OCI-LY1 (cell line): ENCODE results near the gene PIANP.

Experiments used
- EZH2 ChIP-seq: fragments of 200-600 bp; sonication (generic), shearing (Covaris generic); IDR thresholded peaks from 2 replicates; pipeline ENCODE4 v1.8.0; 2017; ENCODE audit warnings: borderline replicate concordance, mixed run types, mild to moderate bottlenecking, antibody characterized with exemption, low read length, moderate library complexity, mixed read lengths
- TF ChIP-seq, protein P1 (sequence below): fragments of 200-600 bp; sonication (generic), shearing (Covaris generic); IDR thresholded peaks from 2 replicates; pipeline ENCODE4 v1.5.1; 2017; ENCODE audit warnings: mild to moderate bottlenecking, antibody characterized with exemption, low read length, moderate library complexity, mixed read lengths

DNA sequence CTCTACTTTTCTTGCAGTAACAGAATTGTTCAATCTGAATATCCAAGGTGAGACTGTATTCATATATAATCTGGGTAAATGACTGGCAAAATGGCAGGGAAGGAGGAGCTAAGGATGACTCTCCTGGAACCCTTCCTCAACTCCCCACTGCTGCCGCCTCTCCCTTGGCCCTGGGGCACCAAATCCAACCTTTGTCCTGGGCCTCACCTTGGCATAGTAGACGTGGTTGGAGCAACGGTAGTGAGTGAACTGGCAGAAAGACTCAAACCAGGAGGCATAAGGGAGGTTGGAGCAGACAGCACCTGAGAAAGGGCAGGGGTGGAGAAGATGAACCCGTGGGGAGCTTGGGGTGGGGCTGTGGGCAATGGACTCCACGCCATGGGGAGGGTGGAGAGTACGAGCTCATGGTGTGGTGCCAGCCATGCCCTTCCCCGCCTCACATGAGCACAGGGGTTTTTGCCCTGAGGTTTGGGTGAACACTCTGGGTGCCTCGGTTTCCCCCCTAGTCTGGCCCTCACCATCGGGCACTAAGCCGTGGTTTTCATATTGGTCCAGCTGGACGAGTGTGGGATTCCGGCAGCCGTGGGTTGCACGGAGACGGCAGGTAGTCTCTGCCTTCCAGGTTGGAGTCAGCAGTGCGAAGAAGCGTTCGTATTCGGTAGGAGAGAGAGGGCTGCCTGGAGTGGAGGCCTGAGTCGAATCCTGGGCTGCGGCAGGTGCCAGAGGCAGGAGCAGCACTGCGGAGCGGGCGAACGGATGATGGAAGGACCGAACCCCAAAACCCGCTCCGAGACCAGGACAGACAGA, 54.1 kb downstream of the PIANP start:
- TF ChIP-seq, protein P1, sequence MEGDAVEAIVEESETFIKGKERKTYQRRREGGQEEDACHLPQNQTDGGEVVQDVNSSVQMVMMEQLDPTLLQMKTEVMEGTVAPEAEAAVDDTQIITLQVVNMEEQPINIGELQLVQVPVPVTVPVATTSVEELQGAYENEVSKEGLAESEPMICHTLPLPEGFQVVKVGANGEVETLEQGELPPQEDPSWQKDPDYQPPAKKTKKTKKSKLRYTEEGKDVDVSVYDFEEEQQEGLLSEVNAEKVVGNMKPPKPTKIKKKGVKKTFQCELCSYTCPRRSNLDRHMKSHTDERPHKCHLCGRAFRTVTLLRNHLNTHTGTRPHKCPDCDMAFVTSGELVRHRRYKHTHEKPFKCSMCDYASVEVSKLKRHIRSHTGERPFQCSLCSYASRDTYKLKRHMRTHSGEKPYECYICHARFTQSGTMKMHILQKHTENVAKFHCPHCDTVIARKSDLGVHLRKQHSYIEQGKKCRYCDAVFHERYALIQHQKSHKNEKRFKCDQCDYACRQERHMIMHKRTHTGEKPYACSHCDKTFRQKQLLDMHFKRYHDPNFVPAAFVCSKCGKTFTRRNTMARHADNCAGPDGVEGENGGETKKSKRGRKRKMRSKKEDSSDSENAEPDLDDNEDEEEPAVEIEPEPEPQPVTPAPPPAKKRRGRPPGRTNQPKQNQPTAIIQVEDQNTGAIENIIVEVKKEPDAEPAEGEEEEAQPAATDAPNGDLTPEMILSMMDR = no peak
- TF ChIP-seq EZH2 = no peak
